Measurements from ENCODE around the gene DAPK2.

The DAPK2 gene

GRCh38 chr15:63994073-63994600, 52.1 kb downstream of the DAPK2 start:
- DNase-seq, result no peak

- no peak for DNase-seq
Observed at GRCh38 chr15:63992300-63992699, 54.0 kb downstream of the DAPK2 start.

GRCh38 chr15:63991706-63992105, 54.6 kb downstream of the DAPK2 start:
- DNase-seq, result no peak

- DNase-seq, result no peak
Observed at GRCh38 chr15:63990454-63990853, 55.8 kb downstream of the DAPK2 start.

GRCh38 chr15:63987796-63988378, 58.4 kb downstream of the DAPK2 start:
- peak; percentile 26 for DNase-seq

- peak; percentile 67 for DNase-seq
Observed at GRCh38 chr15:63986751-63987341, 59.4 kb downstream of the DAPK2 start.

GRCh38 chr15:63986185-63986680, 60.1 kb downstream of the DAPK2 start:
- no peak for DNase-seq

- DNase-seq, result no peak
Observed at GRCh38 chr15:63985221-63986184, 60.8 kb downstream of the DAPK2 start.

- no peak for DNase-seq
Observed at GRCh38 chr15:63984331-63984730, 62.0 kb downstream of the DAPK2 start.

GRCh38 chr15:63983061-63983711, 63.1 kb downstream of the DAPK2 start:
- DNase-seq, result no peak

GRCh38 chr15:63982381-63982854, 63.9 kb downstream of the DAPK2 start:
- no peak for DNase-seq

- DNase-seq, result no peak
Observed at GRCh38 chr15:63981596-63982320, 64.5 kb downstream of the DAPK2 start.

GRCh38 chr15:63979262-63979793, 67.0 kb downstream of the DAPK2 start:
- DNase-seq, result no peak

- no peak for DNase-seq
Observed at GRCh38 chr15:63978511-63979261, 67.6 kb downstream of the DAPK2 start.

- no peak for DNase-seq
Observed at GRCh38 chr15:63977119-63977518, 69.2 kb downstream of the DAPK2 start.

GRCh38 chr15:63974021-63974420, 72.3 kb downstream of the DAPK2 start:
- no peak for DNase-seq

GRCh38 chr15:63973212-63974009, 72.9 kb downstream of the DAPK2 start:
- DNase-seq, result no peak

- DNase-seq, result no peak
Observed at GRCh38 chr15:63972801-63973200, 73.5 kb downstream of the DAPK2 start.

GRCh38 chr15:63971904-63972303, 74.4 kb downstream of the DAPK2 start:
- DNase-seq, result no peak

GRCh38 chr15:63971427-63971805, 74.9 kb downstream of the DAPK2 start:
- peak; percentile 57 for DNase-seq
